ENCODE data around the gene MTUS2.

- TF ChIP-seq CTCF (IDR thresholded peaks at IDR 0.05) (no peak), ZFX (IDR thresholded peaks at IDR 0.05; ENCODE audit: borderline replicate concordance) (no peak)
Observed at GRCh38 chr13:29503041-29503837, 683.1 kb downstream of the MTUS2 start.

All from 22Rv1 (cell line).